GM12874 (cell line): ENCODE measurements around the gene KNL1.

Source experiments
- CTCF ChIP-seq: IDR thresholded peaks from 2 replicates; pipeline ENCODE4 v1.5.1; 2011; ENCODE audit warnings: low read depth, mild to moderate bottlenecking, control low read depth, low read length, moderate library complexity; ENCODE audit not compliant: insufficient read depth

The KNL1 gene

GRCh38 chr15:40696228-40696627, 102.2 kb downstream of the KNL1 start:
- TF ChIP-seq CTCF = no peak

- no peak for TF ChIP-seq CTCF
Measured at GRCh38 chr15:40697916-40698315, 103.9 kb downstream of the KNL1 start.

DNA sequence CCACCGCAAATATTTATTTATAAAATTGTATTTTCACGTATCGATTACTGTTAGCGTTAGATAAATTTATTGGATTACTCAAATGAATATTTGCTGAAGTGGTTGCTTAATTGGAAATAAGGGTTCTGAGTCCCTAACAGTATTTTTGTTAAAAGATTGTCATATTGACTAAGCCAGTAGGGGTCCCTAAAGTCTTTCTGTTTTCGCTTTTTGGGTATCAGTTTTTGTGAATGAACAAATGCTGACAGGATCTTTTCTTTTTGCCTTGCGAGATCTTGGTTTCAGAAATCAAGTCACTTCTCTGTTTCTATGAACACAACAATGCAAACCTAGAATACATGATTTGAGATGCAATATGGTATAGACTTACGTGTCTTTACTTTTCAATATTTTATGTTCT, 108.0 kb downstream of the KNL1 start:
- TF ChIP-seq CTCF = no peak

- TF ChIP-seq CTCF = no peak
Measured at GRCh38 chr15:40706121-40706520, 112.1 kb downstream of the KNL1 start.
